ENCODE data around the gene OTOS. TPM values are rescaled to one million over a fixed set of nuclear protein-coding genes. Genes with fewer than 3 reads are reported as not detected.
A peak's percentile ranks its signal among the peaks of the same experiment; 100 is the strongest.

Gene OTOS
- total and polyA plus RNA-seq, 3 experiments from 2014 or later, result not detected

DNA sequence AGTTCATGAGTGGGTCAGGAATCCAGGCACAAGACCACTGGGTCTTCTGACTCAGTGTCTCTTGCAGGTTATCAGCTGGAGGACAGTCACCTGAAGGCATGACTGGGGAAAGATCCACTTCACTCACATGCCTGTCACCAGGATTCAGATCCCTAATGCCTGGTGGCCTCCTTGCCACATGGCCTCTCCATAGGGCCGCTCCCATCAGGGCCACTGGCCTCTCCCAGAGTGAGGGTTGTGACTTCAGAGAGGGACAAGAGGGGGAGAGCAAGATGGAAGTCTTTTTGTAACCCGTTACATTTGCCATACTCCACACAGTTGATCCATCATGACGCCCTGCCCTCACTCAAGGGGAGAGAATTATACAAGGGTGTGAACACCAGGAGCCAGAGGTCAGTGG is 13.0 kb upstream of the OTOS start:
- Histone ChIP-seq H3K4me3 (ENCODE audit: low read length) (no peak overlapping the region), H3K9me3 (ENCODE audit: low read length) (no peaks in the 10 kb centered on the region), H3K27ac (ENCODE audit: low read depth, low read length) (no peak overlapping the region), H3K36me3 (ENCODE audit: insufficient read depth, low read length) (no peaks in the 10 kb centered on the region), H3K4me1 (ENCODE audit: insufficient read depth, low read length) (no peaks in the 10 kb centered on the region), H3K27me3 (ENCODE audit: insufficient read depth, low read length, poor library complexity, severe bottlenecking) (no peaks in the 10 kb centered on the region)
- Mint-ChIP-seq H3K4me3 (no peak overlapping the region), H3K4me1 (peaks cover 0 to 1% (median 0%) of the 10 kb centered on the region in 3 donors), H3K36me3 (no peaks in the 10 kb centered on the region), H3K27ac (no peak overlapping the region), H3K9me3 (peaks cover 0 to 5% (median 2%) of the 10 kb centered on the region in 5 donors), H3K27me3 (peaks cover 5 to 26% of the 10 kb centered on the region in 2 donors)
- peak in 1 of 5 donors; percentile 7 for DNase-seq
- ChIA-PET CTCF (interaction anchor here (1.0 kb wide), 1 partner anchor 30 kb away, joined by 3 read pairs; no protein-coding TSS in a partner anchor), POLR2A (no interaction called here)

DNA sequence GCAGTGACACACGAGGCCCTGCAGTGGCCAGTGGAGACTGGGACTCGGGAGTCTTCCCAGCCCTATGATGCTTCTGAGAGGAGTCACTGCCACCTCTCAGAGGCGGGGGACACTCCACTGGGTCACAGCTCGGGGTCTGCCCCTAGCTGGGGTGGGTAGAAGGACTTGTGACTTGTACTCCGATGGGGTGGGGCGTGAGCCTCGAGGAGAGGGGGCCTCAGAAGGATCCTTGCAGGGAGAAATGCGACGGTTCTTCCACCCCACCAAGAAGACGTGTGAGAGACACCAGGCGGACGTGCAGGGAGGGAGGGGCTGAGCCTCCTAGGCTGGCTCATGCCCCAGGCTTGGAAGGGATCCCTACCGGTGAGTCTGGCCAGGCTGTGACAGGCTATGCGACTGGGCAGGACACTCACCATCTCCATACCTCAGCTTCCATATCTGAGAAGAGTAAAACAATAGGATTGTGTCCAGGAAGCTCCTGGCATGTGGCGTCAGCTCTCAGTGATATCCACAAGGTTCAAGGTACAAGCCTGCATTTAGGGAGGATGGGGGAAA is 11.1 kb upstream of the OTOS start:
- peaks cover 0 to 5% (median 2%) of the 10 kb centered on the region in 5 donors for H3K9me3 Mint-ChIP-seq
- Histone ChIP-seq H3K27ac (ENCODE audit: low read depth, low read length) (no peak overlapping the region), H3K4me1 (ENCODE audit: insufficient read depth, low read length) (no peaks in the 10 kb centered on the region), H3K36me3 (ENCODE audit: insufficient read depth, low read length) (no peaks in the 10 kb centered on the region), H3K27me3 (ENCODE audit: insufficient read depth, low read length, poor library complexity, severe bottlenecking) (no peaks in the 10 kb centered on the region), H3K9me3 (ENCODE audit: low read length) (no peaks in the 10 kb centered on the region), H3K4me3 (ENCODE audit: low read length) (no peak overlapping the region)
- peaks cover 9 to 26% of the 10 kb centered on the region in 2 donors for H3K27me3 Mint-ChIP-seq
- H3K27ac Mint-ChIP-seq, result peak overlapping the region in 1 of 8 donors; percentile 64
- ChIA-PET CTCF (no interaction called here), POLR2A (no interaction called here)
- no peak overlapping the region for H3K4me3 Mint-ChIP-seq
- DNase-seq, result peak in 1 of 5 donors; percentile 26
- peaks cover 0 to 1% (median 0%) of the 10 kb centered on the region in 3 donors for H3K4me1 Mint-ChIP-seq
- no peaks in the 10 kb centered on the region for H3K36me3 Mint-ChIP-seq

DNA sequence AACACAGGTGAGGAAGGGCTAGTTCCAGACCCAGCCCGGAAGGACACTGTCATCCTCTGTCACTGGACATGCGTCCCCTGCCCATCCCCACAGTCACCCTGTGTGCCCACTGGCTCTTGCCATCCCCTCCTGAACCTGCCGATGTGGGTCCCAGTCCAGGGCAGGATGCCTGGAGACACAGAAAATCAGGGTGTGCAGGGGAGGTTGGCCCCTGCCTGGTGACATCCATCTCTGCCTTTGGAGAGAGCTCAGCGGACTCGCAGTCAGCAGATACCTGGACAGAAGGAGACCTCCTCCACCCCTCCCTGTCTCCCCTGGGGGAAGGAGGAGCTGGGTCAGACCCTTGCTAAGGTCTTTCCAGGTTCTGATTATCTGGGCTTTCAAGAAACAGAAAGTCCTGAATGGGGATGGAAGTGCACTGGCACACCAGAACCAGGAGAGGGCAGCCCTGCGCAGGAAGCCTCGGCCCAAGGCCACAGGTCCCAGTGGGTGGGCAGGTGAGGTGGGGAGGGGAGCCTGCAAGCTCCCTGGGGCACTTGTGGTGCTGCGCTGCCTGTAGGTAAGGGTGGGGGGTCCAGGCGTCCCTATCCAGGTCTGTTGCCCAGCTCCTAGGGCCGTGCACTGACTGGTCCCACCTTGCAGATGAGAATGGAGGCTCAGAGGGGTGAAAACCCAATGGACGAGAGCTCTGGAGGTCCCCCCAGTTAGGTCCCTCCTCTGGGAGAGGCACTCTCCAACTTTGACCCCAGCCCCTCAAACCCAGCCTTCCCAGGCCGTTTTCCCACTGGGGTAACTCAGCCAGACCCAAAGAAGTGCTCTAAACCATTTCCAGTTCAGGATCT is 9.7 kb upstream of the OTOS start:
- Mint-ChIP-seq H3K36me3 (no peaks in the 10 kb centered on the region), H3K4me3 (no peak overlapping the region), H3K27me3 (peaks cover 9 to 26% of the 10 kb centered on the region in 2 donors), H3K27ac (no peak overlapping the region), H3K9me3 (peaks cover 0 to 5% (median 2%) of the 10 kb centered on the region in 5 donors), H3K4me1 (peaks cover 0 to 1% (median 0%) of the 10 kb centered on the region in 3 donors)
- CTCF ChIA-PET, result interaction anchor here (1.2 to 1.5 kb wide), 4 partner anchors 89 to 289 kb away, joined by 3 to 5 read pairs (median 3); no protein-coding TSS in a partner anchor
- Histone ChIP-seq H3K36me3 (ENCODE audit: insufficient read depth, low read length) (no peaks in the 10 kb centered on the region), H3K4me3 (ENCODE audit: low read length) (no peak overlapping the region), H3K9me3 (ENCODE audit: low read length) (no peaks in the 10 kb centered on the region), H3K4me1 (ENCODE audit: insufficient read depth, low read length) (no peaks in the 10 kb centered on the region), H3K27ac (ENCODE audit: low read depth, low read length) (no peak overlapping the region), H3K27me3 (ENCODE audit: insufficient read depth, low read length, poor library complexity, severe bottlenecking) (no peaks in the 10 kb centered on the region)
- peak in 1 of 5 donors; percentile 13 for DNase-seq
- POLR2A ChIA-PET, result no interaction called here

DNA sequence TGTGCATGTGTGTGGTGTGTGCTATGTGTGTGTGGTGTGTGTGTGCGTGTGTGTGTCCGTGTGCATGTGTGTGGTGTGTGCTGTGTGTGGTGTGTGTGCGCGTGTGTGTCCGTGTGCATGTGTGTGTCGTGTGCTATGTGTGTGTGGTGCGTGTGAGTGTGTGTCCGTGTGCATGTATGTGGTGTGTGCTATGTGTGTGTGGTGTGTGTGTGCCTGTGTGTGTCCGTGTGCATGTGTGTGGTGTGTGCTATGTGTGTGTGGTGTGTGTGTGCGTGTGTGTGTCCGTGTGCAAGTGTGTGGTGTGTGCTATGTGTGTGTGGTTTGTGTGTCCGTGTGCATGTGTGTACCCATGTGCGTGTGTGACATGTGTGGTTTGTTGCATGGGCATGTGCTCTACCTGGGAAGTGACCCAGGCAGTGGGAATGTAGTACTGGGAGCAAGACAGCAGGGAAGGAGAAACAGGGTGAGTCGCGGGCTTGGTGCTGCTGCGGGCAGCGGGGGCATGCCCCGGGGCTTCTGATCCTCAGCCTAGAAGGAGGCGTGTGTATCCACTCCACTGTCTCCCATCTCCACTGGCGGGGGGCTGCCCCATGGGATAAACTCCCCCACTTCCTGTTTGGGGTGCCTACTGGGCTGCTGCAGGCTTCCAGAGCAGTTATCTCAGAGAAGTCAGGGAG is 7.6 kb upstream of the OTOS start:
- H3K9me3 ChIP-seq (ENCODE audit: low read length), result no peaks in the 10 kb centered on the region
- POLR2A ChIA-PET, result no interaction called here
- H3K4me3 ChIP-seq (ENCODE audit: low read length), result no peak overlapping the region
- Mint-ChIP-seq H3K4me3 (no peak overlapping the region), H3K27ac (no peak overlapping the region), H3K27me3 (peaks cover 8 to 19% of the 10 kb centered on the region in 2 donors), H3K9me3 (peaks cover 0 to 5% (median 0%) of the 10 kb centered on the region in 5 donors), H3K36me3 (no peaks in the 10 kb centered on the region), H3K4me1 (peaks cover 0 to 1% (median 0%) of the 10 kb centered on the region in 3 donors)
- H3K36me3 ChIP-seq (ENCODE audit: insufficient read depth, low read length), result no peaks in the 10 kb centered on the region
- H3K4me1 ChIP-seq (ENCODE audit: insufficient read depth, low read length), result peaks cover 5% of the 10 kb centered on the region
- H3K27me3 ChIP-seq (ENCODE audit: insufficient read depth, low read length, poor library complexity, severe bottlenecking), result no peaks in the 10 kb centered on the region
- CTCF ChIA-PET, result no interaction called here
- DNase-seq, result no peak
- no peak overlapping the region for H3K27ac ChIP-seq (ENCODE audit: low read depth, low read length)

DNA sequence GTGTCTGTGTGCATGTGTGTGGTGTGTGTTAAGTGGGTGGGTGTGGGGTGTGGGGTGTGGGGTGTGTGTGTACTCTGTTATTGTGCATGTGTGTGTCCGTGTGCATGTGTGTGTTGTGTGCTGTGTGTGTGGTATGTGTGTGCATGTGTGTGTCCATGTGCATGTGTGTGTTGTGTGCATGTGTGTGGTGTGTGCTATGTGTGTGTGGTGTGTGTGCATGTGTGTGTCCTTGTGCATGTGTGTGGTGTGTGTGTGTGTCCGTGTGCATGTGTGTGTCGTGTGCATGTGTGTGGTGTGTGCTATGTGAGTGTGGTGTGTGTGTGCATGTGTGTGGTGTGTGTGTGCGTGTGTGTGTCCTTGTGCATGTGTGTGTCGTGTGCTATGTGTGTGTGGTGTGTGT is 6.9 kb upstream of the OTOS start:
- H3K27ac Mint-ChIP-seq, result peak overlapping the region in 1 of 8 donors; percentile 12
- H3K9me3 ChIP-seq (ENCODE audit: low read length), result no peaks in the 10 kb centered on the region
- H3K4me3 ChIP-seq (ENCODE audit: low read length), result no peak overlapping the region
- H3K4me1 ChIP-seq (ENCODE audit: insufficient read depth, low read length), result peaks cover 5% of the 10 kb centered on the region
- no peak for DNase-seq
- no peak overlapping the region for H3K4me3 Mint-ChIP-seq
- H3K36me3 ChIP-seq (ENCODE audit: insufficient read depth, low read length), result no peaks in the 10 kb centered on the region
- no peaks in the 10 kb centered on the region for H3K9me3 Mint-ChIP-seq
- no peaks in the 10 kb centered on the region for H3K27me3 ChIP-seq (ENCODE audit: insufficient read depth, low read length, poor library complexity, severe bottlenecking)
- no peaks in the 10 kb centered on the region for H3K36me3 Mint-ChIP-seq
- ChIA-PET POLR2A (no interaction called here), CTCF (no interaction called here)
- H3K27ac ChIP-seq (ENCODE audit: low read depth, low read length), result no peak overlapping the region
- H3K4me1 Mint-ChIP-seq, result peaks cover 0 to 1% (median 0%) of the 10 kb centered on the region in 3 donors
- H3K27me3 Mint-ChIP-seq, result peaks cover 7 to 13% of the 10 kb centered on the region in 2 donors

DNA sequence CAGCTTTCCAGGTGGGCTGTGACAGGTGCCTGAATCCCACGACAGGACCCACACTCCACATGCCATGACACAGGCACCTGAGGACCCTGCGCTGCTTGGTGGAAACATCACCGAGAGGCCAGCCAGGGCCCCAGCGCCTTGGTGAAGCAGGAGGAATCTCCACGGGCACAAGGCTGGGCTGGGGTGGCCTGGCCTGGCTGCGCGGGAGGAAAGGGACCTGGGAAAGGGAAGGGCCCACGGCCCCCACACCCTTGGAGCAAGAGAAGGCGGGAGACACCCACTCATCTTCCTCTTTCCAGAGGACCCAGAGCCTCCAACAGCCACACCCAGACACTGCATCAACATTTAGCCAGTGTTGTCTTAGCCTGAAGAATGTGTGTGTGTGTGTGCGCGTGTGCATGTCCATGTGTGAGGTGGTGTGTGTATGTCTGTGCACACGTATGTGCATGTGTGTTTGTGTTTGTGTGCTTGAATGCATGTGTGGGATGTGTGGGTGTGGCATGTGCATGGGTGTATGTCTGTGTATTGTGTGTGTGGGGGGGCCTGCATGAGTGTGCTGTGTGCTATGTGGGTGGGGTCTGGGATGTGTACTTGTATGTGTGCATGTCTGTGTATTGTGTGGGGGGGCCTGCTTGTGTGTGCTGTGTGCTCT is 6.3 kb upstream of the OTOS start:
- H3K4me3 Mint-ChIP-seq, result no peak overlapping the region
- H3K27ac Mint-ChIP-seq, result no peak overlapping the region
- Histone ChIP-seq H3K36me3 (ENCODE audit: insufficient read depth, low read length) (no peaks in the 10 kb centered on the region), H3K27ac (ENCODE audit: low read depth, low read length) (no peak overlapping the region), H3K27me3 (ENCODE audit: insufficient read depth, low read length, poor library complexity, severe bottlenecking) (no peaks in the 10 kb centered on the region), H3K4me1 (ENCODE audit: insufficient read depth, low read length) (peaks cover 5% of the 10 kb centered on the region), H3K9me3 (ENCODE audit: low read length) (no peaks in the 10 kb centered on the region), H3K4me3 (ENCODE audit: low read length) (no peak overlapping the region)
- no peak for DNase-seq
- H3K36me3 Mint-ChIP-seq, result no peaks in the 10 kb centered on the region
- ChIA-PET POLR2A (no interaction called here), CTCF (no interaction called here)
- H3K9me3 Mint-ChIP-seq, result no peaks in the 10 kb centered on the region
- peaks cover 7 to 10% of the 10 kb centered on the region in 2 donors for H3K27me3 Mint-ChIP-seq
- H3K4me1 Mint-ChIP-seq, result peaks cover 0 to 1% (median 0%) of the 10 kb centered on the region in 3 donors

DNA sequence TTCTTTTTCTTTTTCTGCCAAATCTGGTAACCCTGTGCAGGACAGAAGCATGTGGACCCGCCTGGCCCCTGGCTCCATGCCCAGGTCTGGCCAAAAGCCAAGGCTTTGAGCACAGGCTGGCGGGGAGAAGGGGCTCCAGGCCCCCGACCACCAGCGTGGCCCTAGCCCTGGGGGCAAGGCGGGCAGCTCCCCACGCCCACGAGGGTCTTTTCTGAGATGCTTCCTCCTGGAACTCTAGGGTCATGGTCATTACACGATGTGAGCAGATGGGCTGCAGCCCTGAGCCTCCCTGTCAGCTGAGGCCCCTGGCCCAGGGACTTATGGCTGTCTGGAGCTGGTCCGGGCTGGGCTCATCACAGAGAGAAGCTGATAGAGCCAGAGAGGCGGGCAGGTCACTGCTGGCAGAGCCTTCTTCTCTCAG is 5.7 kb upstream of the OTOS start:
- CTCF ChIA-PET, result interaction anchor here (7.1 kb wide), 1 partner anchor 86 kb away, joined by 96 read pairs; no protein-coding TSS in a partner anchor
- no peaks in the 10 kb centered on the region for H3K36me3 ChIP-seq (ENCODE audit: insufficient read depth, low read length)
- no peaks in the 10 kb centered on the region for H3K9me3 ChIP-seq (ENCODE audit: low read length)
- Mint-ChIP-seq H3K36me3 (no peaks in the 10 kb centered on the region), H3K4me1 (peaks cover 0 to 1% (median 0%) of the 10 kb centered on the region in 3 donors), H3K9me3 (no peaks in the 10 kb centered on the region), H3K27ac (no peak overlapping the region), H3K27me3 (peaks cover 5 to 7% of the 10 kb centered on the region in 2 donors), H3K4me3 (no peak overlapping the region)
- no peaks in the 10 kb centered on the region for H3K27me3 ChIP-seq (ENCODE audit: insufficient read depth, low read length, poor library complexity, severe bottlenecking)
- POLR2A ChIA-PET, result no interaction called here
- H3K27ac ChIP-seq (ENCODE audit: low read depth, low read length), result no peak overlapping the region
- H3K4me3 ChIP-seq (ENCODE audit: low read length), result no peak overlapping the region
- peak in 1 of 5 donors; percentile 19 for DNase-seq
- H3K4me1 ChIP-seq (ENCODE audit: insufficient read depth, low read length), result peaks cover 5% of the 10 kb centered on the region
